Right lobe of liver (tissue), 6 donors: ENCODE measurements around the gene KRT33A. TPM values are rescaled to one million over a fixed set of nuclear protein-coding genes. Genes with fewer than 3 reads are reported as not detected.
A peak's percentile ranks its signal among the peaks of the same experiment; 100 is the strongest.

Experiments
- ATAC-seq, 4 donors: fragments of 200-7000 bp; cut with Tn5 transposase; one replicate each; pipeline ENCODE4 v1.9.1; 2020; ENCODE audit warnings: mild to moderate bottlenecking in 4 of 4, moderate library complexity in 4 of 4
- DNase-seq, 3 donors: peaks; one replicate each; pipeline ENCODE4 v3.0.0-alpha.2; 2020
- H3K27ac ChIP-seq, 3 donors: fragments of 200-600 bp; one replicate each; pipeline ENCODE4 v1.8.0; 2022
- H3K27me3 ChIP-seq, 2 donors: fragments of 200-600 bp; one replicate each; pipeline ENCODE4 v1.8.0; 2022
- H3K36me3 ChIP-seq, 4 donors: fragments of 200-600 bp; sonication (generic) in 1 of 4; one replicate each; pipeline versions ENCODE4 v1.5.1 to v1.8.0; 2017 to 2022; ENCODE audit warnings: control low read depth in 1 of 4
- H3K4me1 ChIP-seq, 4 donors: fragments of 200-600 bp; sonication (generic) in 1 of 4; one replicate each; pipeline versions ENCODE4 v1.5.1 to v1.8.0; 2017 to 2022; ENCODE audit warnings: control low read depth in 1 of 4
- H3K4me3 ChIP-seq, 3 donors: fragments of 200-600 bp; one replicate each; pipeline ENCODE4 v1.8.0; 2022
- H3K9me3 ChIP-seq, 4 donors: fragments of 200-600 bp; sonication (generic) in 1 of 4; one replicate each; pipeline versions ENCODE4 v1.5.1 to v1.8.0; 2017 to 2022; ENCODE audit warnings: control low read depth in 1 of 4
- POLR2A ChIP-seq: fragments of 450-650 bp; IDR thresholded peaks from one replicate; pipeline ENCODE4 v1.6.1; 2017; ENCODE audit warnings: antibody characterized with exemption, mild to moderate bottlenecking
- WGBS: methylation state at CpG from one replicate; pipeline ENCODE4 v1.1.6; 2018; ENCODE audit warnings: low coverage, low lambda C conversion rate; ENCODE audit not compliant: insufficient coverage; ENCODE audit errors: missing lambda C conversion rate; 5-methylcytosine and 5-hydroxymethylcytosine counted together
- intact Hi-C, 2 donors: fragments of 100-400 bp; cut with DNase I; formaldehyde crosslinking; loops; one replicate each; pipeline versions ENCODE4 v1.11.2 to v1.14.1; 2022
- total RNA-seq, 6 experiments: library from RNA; depleted of rRNA in 2 of 6; stranded (reverse); fragments of >200 nt in 2 of 6; fragmentation: NEBNext Ultra II Directional in 3 of 6; extraction: Animal tissue kit (Norgen Biotek cat#: 25700) in 3 of 6; gene quantifications; one replicate each; pipeline versions ENCODE4 v1.1.0 to v1.2.4, GENCODE V29; 2016 to 2023
- TF ChIP-seq, protein P1 (sequence below), 4 donors: fragments of 200-600 bp in 3 of 4; fragments of 450-650 bp in 1 of 4; IDR thresholded peaks; one replicate each; pipeline versions ENCODE4 v1.5.1 to v1.8.0; 2016 to 2022; ENCODE audit warnings: antibody characterized with exemption in 4 of 4, mild to moderate bottlenecking in 2 of 4
- donor health status: DM: no; HTN: yes; CAD: no.
- donor health status: DM: no; HTN: no; CAD: no.
- donor health status: DM: no; HTN: no; CAD: no.
- donor health status: DM: no; HTN: yes; CAD: no.
- donor health status: DM: no; HTN: yes; CAD: no.

Gene KRT33A
- total RNA-seq, 6 experiments from 2014 or later: not detected

DNA sequence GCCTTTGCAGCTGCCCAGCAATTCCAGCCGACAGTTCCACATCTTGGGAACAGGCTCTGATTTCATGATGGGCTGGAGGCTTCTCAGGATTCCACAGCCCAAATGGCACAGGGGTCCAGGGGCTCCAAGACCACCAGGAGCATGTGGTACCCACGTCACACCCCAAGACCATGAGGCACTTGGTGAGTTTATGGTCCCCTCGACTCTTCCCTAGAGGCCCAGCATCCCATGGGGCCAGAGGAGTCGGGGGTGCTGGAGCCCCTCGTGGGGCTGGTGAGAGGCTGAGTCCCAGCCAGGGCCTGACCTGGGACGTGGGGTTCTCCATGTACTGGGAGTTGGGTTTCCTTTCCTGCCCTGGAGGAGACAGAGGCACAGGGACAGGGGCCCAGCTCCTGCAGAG lies 25.0 kb downstream of the KRT33A start:
- no peaks in the 10 kb centered on the region for H3K4me1 ChIP-seq
- no peak for DNase-seq
- H3K9me3 ChIP-seq: no peaks in the 10 kb centered on the region
- no peaks in the 10 kb centered on the region for H3K36me3 ChIP-seq
- intact Hi-C loops: loop anchor here in 1 of 2 donors (10.0 kb wide), 1 partner anchor 431 kb away; no protein-coding TSS in a partner anchor
- H3K4me3 ChIP-seq: no peak overlapping the region
- H3K27ac ChIP-seq: no peak overlapping the region
- no peak for ATAC-seq
- no peaks in the 10 kb centered on the region for H3K27me3 ChIP-seq
- 80% methylated on average over 2 of the region's 6 CpGs for WGBS
- TF ChIP-seq, protein P1, sequence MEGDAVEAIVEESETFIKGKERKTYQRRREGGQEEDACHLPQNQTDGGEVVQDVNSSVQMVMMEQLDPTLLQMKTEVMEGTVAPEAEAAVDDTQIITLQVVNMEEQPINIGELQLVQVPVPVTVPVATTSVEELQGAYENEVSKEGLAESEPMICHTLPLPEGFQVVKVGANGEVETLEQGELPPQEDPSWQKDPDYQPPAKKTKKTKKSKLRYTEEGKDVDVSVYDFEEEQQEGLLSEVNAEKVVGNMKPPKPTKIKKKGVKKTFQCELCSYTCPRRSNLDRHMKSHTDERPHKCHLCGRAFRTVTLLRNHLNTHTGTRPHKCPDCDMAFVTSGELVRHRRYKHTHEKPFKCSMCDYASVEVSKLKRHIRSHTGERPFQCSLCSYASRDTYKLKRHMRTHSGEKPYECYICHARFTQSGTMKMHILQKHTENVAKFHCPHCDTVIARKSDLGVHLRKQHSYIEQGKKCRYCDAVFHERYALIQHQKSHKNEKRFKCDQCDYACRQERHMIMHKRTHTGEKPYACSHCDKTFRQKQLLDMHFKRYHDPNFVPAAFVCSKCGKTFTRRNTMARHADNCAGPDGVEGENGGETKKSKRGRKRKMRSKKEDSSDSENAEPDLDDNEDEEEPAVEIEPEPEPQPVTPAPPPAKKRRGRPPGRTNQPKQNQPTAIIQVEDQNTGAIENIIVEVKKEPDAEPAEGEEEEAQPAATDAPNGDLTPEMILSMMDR (IDR thresholded peaks at IDR 0.05): no peak
- TF ChIP-seq POLR2A: no peak

DNA sequence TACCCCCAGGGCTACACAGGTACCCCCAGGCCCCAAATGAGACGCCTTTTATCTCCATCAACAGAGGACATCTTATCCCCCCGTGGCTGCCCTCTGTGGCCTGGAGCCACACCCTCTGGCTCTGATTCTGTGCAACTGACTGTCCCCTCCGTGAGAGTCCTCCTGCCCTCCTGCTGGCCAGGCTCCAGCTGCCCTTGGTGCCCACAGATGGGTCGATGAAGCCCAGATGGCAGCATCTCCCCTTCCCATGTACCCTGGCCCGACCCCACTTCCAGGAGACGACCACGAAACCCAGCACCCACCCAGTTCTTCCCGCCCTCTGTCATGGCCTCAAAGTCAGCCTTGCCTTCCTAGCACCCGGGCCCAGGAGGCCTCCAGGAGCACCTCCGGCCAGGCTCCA lies 25.5 kb downstream of the KRT33A start:
- TF ChIP-seq, protein P1 (IDR thresholded peaks at IDR 0.05): no peak
- TF ChIP-seq POLR2A: no peak
- no peaks in the 10 kb centered on the region for H3K27me3 ChIP-seq
- no peak overlapping the region for H3K4me3 ChIP-seq
- H3K36me3 ChIP-seq: no peaks in the 10 kb centered on the region
- intact Hi-C loops: loop anchor here in 1 of 2 donors (10.0 kb wide), 1 partner anchor 430 kb away; no protein-coding TSS in a partner anchor
- H3K9me3 ChIP-seq: no peaks in the 10 kb centered on the region
- DNase-seq (no peak), ATAC-seq (no peak)
- H3K4me1 ChIP-seq: no peaks in the 10 kb centered on the region
- WGBS: 20% methylated on average over 2 of the region's 10 CpGs
- no peak overlapping the region for H3K27ac ChIP-seq

DNA sequence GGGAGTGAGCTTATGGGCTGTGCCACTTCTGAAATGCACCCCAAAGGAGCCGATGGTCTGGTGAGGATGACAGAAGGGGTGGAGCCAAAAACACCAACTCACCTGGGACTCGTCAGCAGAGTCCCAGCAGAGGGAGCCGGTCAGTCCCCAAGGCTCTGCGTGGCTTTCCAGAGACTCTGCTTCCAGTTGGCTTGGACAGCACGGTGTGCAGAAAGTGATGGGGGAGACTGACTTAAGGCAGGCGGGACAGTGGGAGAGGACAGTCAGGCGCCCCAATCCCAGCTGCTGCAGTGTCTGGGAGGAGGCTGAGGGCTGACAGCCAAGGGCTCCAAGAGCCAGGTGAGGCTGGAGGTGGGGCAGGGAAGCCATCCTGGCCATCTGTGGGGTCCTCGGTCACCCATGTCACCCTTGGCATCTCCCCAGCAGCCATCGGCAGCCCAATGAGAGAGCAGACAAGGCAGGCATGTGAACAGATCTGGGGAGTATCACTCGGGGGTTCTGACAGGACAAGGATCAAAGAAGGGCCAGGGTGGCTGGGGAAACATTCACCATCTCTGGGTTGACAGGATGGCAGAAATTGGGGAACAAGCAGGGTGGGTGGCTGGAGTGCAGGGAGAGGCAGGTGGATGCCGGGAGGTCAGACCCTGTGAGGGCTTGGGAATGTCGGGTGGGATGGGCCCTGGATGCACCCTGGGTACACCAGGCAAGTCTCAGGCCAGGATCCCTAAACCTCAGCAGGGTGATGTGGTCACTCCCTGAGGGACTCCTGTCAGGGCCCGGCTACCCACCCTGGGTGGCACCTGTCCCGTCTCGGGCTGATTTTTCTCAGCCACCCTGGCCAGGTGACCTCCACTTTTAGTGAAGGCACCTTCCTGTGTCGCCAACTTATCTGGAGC lies 26.2 kb downstream of the KRT33A start:
- ATAC-seq: peak; percentile 28 to 63 (median 52)
- intact Hi-C loops: loop anchor here in 1 of 2 donors (10.0 kb wide), 1 partner anchor 430 kb away; no protein-coding TSS in a partner anchor
- no peak overlapping the region for H3K4me3 ChIP-seq
- H3K27ac ChIP-seq: no peak overlapping the region
- no peak for DNase-seq
- 7% methylated on average over 3 of the region's 16 CpGs for WGBS
- no peak for TF ChIP-seq POLR2A
- TF ChIP-seq, protein P1 (IDR thresholded peaks at IDR 0.05): peak in 2 of 4 donors; percentile 16 to 34
- no peaks in the 10 kb centered on the region for H3K4me1 ChIP-seq
- H3K9me3 ChIP-seq: no peaks in the 10 kb centered on the region
- H3K36me3 ChIP-seq: no peaks in the 10 kb centered on the region
- no peaks in the 10 kb centered on the region for H3K27me3 ChIP-seq

DNA sequence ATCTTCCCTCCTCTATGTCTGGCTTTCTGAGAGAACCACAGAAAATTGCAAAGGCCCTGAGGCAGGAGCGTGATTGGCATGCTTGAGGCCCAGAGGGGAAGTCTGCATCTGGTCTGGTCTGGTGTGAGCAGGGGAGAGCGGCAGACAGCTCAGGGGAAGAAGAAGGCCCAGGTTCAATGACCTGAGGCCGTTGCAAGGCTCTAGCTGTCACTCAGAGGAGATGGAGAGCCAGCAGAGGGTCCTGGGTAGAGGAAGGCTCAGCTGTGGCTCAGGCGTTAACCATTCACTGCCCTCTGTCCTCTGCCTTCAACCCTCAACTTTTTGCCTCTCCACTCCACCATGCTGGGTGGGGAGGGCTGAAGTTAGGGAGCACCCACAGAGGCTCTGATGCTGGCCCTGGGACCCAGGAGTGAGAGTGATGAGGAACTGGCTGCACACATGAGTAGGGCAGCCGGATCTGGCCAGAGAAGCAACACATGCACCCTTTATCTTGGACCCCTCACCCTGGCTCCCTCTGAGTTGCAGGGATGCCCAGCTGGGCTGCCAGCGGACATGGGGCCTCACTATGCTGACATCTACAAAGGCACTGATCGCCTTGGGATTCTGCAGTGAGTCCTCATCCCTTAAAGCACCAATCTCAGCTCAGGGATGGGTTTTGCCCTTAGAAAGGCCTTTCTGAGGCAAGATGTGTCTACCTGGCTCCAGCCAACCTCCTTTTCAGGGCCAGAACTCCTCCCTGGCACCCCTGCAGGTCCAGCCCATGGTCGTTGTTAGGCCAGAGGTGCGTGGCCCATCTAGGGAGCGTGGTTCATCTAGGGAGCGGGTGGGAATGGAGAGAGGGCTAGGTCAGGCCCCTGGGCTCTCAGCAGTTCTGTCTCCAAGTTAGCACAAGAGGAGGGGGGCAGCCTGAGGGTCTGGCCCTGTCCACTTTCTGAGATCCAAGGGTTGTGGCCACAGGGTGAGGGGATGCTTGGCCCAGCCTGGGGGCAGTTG lies 27.4 kb downstream of the KRT33A start:
- H3K4me3 ChIP-seq: no peak overlapping the region
- no peaks in the 10 kb centered on the region for H3K9me3 ChIP-seq
- WGBS: 60% methylated on average over 1 of the region's 11 CpGs
- no peaks in the 10 kb centered on the region for H3K27me3 ChIP-seq
- H3K36me3 ChIP-seq: no peaks in the 10 kb centered on the region
- H3K4me1 ChIP-seq: no peaks in the 10 kb centered on the region
- no peak for DNase-seq
- TF ChIP-seq, protein P1 (IDR thresholded peaks at IDR 0.05): no peak
- TF ChIP-seq POLR2A: no peak
- intact Hi-C loops: loop anchor here in 1 of 2 donors (10.0 kb wide), 1 partner anchor 428 kb away; no protein-coding TSS in a partner anchor
- no peak for ATAC-seq
- no peak overlapping the region for H3K27ac ChIP-seq
